Upper lobe of left lung (tissue), 4 donors: Measurements from ENCODE around the gene NEDD4L.

Source experiments
- CTCF ChIP-seq, 6 experiments: fragments of 450-650 bp in 4 of 6; fragments of 200-600 bp in 2 of 6; sonication (generic) in 2 of 6; IDR thresholded peaks; one replicate each; pipeline ENCODE4 v1.5.1; 2016 to 2019; ENCODE audit warnings: antibody characterized with exemption in 6 of 6
- POLR2AphosphoS5 ChIP-seq, 2 donors: sonication (generic); formaldehyde crosslinking; IDR thresholded peaks; one replicate each; pipeline ENCODE4 v1.5.1; 2017; ENCODE audit warnings: antibody characterized with exemption in 2 of 2

- TF ChIP-seq CTCF (IDR thresholded peaks at IDR 0.05) (peak; percentile 68 to 83 (median 77)), POLR2AphosphoS5 (IDR thresholded peaks at IDR 0.05) (no peak)
Measured at GRCh38 chr18:58135701-58136331, 91.8 kb downstream of the NEDD4L start.
